ENCODE measurements around the gene RAPGEF5. TPM values are rescaled to one million over a fixed set of nuclear protein-coding genes. Genes with fewer than 3 reads are reported as not detected.

Gene RAPGEF5
- total RNA-seq, 1 donor from 2014 or later: 5.4 TPM

DNA sequence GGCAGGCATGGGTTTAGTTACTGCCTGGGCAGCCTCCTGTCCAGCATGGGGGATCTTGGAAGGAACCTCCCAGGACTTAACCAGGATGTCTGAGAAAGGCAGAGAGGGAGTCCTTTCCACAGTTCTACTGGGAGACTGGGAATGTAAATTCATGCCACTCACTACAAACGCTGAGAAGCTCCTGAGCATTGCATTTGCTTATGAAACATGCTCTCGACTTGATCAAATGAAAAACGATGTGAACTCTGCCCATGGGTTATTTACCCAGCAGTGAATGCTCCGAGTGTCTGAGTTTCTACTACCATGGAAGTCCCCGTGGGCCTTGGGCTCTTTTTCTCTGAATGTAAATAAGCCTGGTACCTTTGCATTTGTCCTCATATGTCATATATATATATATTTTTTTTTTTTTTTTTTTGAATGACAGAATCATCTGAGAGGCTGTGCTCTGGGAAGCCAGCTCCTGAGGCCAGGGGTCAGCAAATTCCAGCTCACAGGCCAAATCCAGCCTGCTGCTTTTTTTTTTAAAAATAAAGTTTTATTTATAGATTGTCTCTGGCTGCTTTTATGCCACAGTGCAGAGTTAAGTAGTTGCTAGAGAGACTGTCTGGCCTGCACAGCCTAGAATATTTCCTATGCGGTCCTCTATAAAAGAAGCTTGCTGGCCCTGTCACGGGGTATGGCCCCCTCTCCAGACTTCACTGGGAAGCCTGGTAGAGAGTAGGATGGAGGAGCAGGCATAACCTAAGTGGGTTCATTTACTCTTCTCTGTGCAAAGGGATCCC is 21.4 kb upstream of the RAPGEF5 start:
- Mint-ChIP-seq H3K36me3 (no peaks in the 10 kb centered on the region), H3K27ac (no peak overlapping the region)
- TF ChIP-seq, protein P1, sequence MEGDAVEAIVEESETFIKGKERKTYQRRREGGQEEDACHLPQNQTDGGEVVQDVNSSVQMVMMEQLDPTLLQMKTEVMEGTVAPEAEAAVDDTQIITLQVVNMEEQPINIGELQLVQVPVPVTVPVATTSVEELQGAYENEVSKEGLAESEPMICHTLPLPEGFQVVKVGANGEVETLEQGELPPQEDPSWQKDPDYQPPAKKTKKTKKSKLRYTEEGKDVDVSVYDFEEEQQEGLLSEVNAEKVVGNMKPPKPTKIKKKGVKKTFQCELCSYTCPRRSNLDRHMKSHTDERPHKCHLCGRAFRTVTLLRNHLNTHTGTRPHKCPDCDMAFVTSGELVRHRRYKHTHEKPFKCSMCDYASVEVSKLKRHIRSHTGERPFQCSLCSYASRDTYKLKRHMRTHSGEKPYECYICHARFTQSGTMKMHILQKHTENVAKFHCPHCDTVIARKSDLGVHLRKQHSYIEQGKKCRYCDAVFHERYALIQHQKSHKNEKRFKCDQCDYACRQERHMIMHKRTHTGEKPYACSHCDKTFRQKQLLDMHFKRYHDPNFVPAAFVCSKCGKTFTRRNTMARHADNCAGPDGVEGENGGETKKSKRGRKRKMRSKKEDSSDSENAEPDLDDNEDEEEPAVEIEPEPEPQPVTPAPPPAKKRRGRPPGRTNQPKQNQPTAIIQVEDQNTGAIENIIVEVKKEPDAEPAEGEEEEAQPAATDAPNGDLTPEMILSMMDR (IDR thresholded peaks at IDR 0.05; ENCODE audit: unreplicated experiment): no peak

DNA sequence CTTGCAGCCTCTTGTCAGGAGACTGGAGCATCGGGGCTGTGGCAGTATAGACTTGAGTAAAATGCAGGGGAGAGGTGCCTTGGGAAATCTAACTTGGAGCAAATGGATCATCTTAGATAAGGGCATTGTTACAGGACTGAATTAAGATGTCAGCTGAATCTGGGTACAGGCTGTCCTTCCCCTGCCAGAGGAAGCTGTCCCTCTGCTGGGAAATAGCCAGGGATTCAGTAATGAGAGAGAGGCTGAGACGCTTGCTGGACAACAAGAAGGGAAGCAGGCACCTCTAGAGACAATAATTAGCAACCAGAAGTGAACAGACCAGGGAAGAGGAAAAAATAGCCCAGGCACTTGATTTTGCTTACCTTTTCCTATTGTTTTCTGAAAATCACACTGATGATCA is 20.7 kb upstream of the RAPGEF5 start:
- Mint-ChIP-seq H3K27ac (no peak overlapping the region), H3K36me3 (no peaks in the 10 kb centered on the region), H3K4me3 (no peak overlapping the region), H3K9me3 (no peaks in the 10 kb centered on the region), H3K4me1 (peaks cover 13% of the 10 kb centered on the region), H3K27me3 (ENCODE audit: low read depth) (peaks cover 2% of the 10 kb centered on the region)
- TF ChIP-seq, protein P1 (IDR thresholded peaks at IDR 0.05; ENCODE audit: unreplicated experiment): no peak
- no peak for DNase-seq (ENCODE audit: low spot score in 2 of 2, unreplicated experiment in 2 of 2)

More for the DNA sequence above, 21.4 kb upstream of the RAPGEF5 start:
- Mint-ChIP-seq H3K9me3 (no peaks in the 10 kb centered on the region), H3K4me3 (no peak overlapping the region), H3K4me1 (peaks cover 7% of the 10 kb centered on the region), H3K27me3 (ENCODE audit: low read depth) (peaks cover 2% of the 10 kb centered on the region)
- no peak for DNase-seq (ENCODE audit: low spot score in 2 of 2, unreplicated experiment in 2 of 2)

DNA sequence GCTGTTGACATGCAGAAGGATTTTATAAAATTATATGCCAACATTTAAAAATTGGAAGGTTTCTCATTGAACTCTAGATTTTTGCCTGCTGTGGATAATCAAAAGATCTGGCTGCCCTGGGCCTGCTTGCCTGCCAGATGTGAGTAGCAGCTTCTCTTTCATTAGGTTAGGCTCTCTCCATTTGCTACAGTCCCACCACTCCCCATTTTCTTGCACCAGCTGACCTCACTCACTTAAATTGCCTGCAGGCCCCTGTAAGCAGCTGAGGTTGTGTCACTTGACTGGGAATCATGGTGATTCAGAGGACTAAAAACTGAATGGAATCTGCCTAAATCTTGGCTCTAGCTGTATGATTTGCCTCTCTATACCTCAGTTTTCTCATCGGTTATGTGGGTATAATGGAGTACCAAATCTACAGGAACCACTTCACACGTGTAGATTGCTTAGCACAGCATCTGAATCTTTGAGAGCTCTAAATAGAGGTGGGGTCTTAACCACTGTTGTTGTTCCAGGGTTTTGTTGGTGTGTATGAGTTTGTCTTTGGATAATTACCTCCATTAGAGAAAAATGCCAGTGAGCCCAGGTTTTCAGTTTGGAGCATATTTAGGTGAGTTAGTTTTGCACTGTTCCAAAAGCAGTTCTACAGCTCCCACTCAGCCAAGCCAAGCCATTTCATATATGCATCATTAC is 18.6 kb upstream of the RAPGEF5 start:
- Mint-ChIP-seq H3K36me3 (no peaks in the 10 kb centered on the region), H3K4me3 (no peak overlapping the region), H3K9me3 (no peaks in the 10 kb centered on the region), H3K4me1 (peaks cover 16% of the 10 kb centered on the region), H3K27ac (no peak overlapping the region), H3K27me3 (ENCODE audit: low read depth) (peaks cover 2% of the 10 kb centered on the region)
- DNase-seq (ENCODE audit: low spot score in 2 of 2, unreplicated experiment in 2 of 2): no peak
- TF ChIP-seq, protein P1 (IDR thresholded peaks at IDR 0.05; ENCODE audit: unreplicated experiment): no peak

DNA sequence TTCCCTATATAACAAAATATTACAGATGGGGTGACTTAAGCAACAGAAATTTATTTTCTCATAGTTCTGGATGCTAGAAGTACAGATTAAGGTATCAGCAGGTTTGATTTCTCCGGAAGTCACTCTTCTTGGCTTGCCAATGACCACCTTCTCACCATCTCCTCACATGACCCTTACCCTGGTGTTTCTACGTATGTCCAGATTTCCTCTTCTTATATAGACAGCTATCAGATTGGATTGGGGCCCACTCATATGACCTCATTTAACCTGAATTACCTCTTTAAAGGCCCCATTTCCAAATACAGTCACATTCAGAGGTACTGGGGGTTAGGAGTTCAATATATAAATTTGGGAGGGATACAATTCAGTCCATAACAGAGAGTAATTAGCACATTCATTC is 17.0 kb upstream of the RAPGEF5 start:
- H3K36me3 Mint-ChIP-seq: no peaks in the 10 kb centered on the region
- peaks cover 16% of the 10 kb centered on the region for H3K4me1 Mint-ChIP-seq
- no peak overlapping the region for H3K4me3 Mint-ChIP-seq
- TF ChIP-seq, protein P1 (IDR thresholded peaks at IDR 0.05; ENCODE audit: unreplicated experiment): no peak
- DNase-seq (ENCODE audit: low spot score in 2 of 2, unreplicated experiment in 2 of 2): no peak
- no peaks in the 10 kb centered on the region for H3K9me3 Mint-ChIP-seq
- no peak overlapping the region for H3K27ac Mint-ChIP-seq
- peaks cover 2% of the 10 kb centered on the region for H3K27me3 Mint-ChIP-seq (ENCODE audit: low read depth)

DNA sequence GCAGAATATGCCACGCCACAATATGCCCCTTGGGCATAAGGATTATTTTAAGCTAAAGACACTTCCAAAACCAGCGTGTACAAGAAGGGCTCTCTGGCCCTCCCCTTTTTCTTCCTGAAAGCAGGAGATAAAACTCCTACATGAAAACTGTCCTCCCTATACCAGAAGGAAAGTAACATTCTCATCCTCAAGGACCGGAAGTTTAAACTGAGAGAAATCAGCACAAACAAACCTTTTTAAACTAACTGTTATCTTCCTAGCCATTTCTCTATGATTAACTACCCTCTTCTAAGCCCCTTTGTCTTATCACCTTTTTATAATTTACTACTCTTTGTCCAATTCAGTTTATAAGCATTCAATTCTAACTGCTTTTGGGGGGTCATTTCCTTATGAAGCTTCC is 16.4 kb upstream of the RAPGEF5 start:
- Mint-ChIP-seq H3K27ac (no peak overlapping the region), H3K4me3 (no peak overlapping the region), H3K9me3 (no peaks in the 10 kb centered on the region), H3K27me3 (ENCODE audit: low read depth) (peaks cover 2% of the 10 kb centered on the region), H3K36me3 (no peaks in the 10 kb centered on the region), H3K4me1 (peaks cover 16% of the 10 kb centered on the region)
- DNase-seq (ENCODE audit: low spot score in 2 of 2, unreplicated experiment in 2 of 2): no peak
- TF ChIP-seq, protein P1 (IDR thresholded peaks at IDR 0.05; ENCODE audit: unreplicated experiment): no peak
